HG03432 (cell line): ENCODE measurements around the gene SLC31A2.
"Not testable (repeated sequence)": the region's sequence is repeated elsewhere in the genome, so short reads cannot be mapped to it uniquely, and the experiment has no call there.

Source experiments
- ATAC-seq: cut with Tn5 transposase; IDR thresholded peaks from one replicate; pipeline ENCODE4 v1.9.1; 2021; ENCODE audit warnings: mild to moderate bottlenecking, moderate library complexity; ENCODE audit not compliant: unreplicated experiment

The SLC31A2 gene

DNA sequence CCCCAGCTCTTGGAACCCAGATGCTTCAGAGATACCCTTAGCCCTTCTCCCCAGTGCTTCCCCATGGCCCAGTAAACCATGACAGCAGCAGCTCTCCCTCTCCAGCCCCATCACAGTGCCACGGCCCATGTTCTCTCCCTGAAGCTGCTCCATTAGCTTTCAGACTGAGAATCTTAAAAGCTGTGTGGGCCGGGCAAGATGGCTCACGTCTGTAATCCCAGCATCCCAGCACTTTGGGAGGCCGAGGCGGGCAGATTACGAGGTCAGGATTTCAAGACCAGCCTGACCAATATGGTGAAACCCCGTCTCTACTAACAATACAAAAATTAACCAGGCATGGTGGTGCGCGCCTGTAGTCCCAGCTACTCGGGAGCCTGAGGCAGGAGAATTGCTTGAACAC is 1.2 kb upstream of the SLC31A2 start:
- ATAC-seq = not testable (repeated sequence)

DNA sequence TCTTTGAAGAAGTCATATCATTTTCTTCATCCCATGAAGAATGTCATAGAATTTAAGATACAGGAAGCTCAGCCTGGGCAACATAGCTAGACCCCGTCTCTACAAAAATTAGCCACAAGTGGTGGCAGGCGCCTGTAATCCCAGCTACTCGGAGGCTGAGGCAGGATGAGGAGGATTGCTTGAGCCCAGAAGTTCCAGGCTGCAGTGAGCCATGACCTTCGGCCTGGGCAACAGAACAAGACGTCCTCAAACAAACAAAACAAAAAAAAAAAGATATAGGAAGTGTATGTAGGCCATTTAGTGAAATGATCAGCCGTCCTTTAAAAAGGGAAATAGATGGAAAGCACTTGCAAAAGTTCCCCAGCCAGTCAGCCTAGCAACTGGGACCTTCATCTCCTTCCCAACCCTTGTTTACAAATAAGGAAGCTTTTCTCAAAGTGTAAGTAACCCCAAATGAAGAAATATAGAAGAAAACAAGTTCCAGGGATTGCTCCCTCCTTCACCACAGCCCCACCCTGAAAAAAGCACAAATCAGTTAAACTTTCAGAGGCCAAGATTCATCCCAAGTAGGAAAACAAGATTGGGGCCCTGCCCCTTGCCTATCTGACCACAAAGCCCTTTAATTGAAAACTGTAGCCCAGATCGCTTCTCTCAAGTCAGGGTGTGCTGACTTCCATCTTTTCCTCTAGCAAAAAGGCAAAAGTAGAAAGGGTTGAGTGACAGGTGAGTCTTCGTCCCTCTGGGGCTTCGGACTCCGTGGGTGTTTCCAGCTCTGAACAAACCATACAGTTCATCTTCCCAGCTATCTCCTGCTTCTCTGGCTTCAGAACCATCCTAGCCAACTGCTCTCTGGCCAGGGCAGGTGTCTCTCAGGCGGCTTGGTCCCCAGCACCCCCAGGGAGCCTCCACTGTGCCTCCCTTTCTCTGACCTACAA is 1.2 kb downstream of the SLC31A2 start:
- no peak for ATAC-seq

DNA sequence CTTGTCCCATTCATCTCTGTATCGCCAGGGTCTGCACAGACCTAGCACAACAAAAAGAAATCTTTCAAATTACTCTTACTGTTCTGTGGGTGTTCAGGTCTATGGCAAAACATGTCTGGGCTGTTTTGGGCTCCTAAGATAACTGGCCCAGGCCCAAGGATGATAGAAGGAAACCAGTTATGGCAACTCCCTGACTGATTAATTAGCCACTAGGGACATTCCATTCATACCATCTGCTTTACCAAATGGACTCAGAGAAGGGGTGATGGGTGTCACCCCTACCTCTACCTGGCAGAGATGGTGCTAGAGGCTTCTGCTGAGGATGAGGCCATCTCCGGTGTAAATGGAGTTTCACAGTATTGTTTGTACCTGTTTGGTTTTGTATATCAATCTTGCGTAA is 1.9 kb downstream of the SLC31A2 start:
- no peak for ATAC-seq

DNA sequence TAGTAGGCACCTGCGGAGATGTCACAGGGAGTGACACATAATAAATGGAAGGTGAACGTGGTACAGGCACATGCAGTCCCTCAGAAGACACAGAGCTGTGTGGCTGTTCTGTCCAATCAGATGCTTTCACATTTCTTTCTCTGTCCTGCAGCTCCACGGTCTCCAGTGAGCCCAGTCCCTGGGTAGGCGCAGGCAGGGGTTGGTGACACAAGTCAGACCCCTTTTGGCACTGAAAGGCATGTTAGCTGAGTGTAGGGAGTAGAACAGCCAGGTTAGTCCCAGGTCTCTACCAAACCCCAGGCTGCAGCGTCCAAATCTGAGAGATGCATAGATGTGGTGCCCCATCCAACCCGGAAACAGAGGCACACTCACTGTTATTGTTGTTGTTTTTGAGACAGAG is 2.8 kb downstream of the SLC31A2 start:
- no peak for ATAC-seq

DNA sequence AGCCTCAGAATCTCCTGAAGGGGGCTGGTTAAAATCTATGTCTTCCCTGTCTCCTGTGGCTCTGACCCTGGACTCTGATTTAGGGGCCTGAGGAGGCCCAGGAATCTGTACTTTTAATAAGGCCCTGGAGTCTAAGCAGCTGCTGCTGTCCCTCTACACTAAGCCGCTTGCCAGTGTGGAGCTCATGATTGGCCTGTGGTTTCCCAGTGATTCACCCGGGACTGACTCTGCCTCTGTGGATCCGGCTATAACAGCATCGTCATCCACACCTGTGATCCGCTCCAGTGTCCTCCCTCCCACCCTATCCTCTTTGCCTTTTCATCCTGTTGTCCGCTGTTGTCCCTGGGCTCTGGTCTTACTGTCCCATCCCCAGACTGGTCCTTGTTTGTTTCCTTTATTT is 3.7 kb downstream of the SLC31A2 start:
- ATAC-seq = no peak

DNA sequence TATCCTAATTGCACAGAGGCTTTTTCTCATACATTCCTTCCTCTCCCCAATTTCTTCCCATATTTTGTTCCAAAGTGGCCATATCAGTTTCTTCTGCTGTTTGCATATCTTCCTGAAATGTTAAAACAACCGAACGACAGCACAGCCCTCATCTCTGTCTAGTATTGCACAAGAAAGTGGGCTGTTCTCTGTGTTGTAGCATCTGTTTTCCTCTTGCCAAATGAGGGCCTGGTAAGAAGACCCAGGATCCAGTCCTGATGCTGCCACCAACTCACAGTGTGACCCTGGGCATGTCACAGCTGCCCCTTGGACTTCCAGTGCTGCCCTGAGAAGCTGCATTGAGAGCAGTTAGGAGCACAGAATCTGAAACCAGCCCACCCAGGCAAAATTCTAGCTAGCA is 4.1 kb downstream of the SLC31A2 start:
- no peak for ATAC-seq

DNA sequence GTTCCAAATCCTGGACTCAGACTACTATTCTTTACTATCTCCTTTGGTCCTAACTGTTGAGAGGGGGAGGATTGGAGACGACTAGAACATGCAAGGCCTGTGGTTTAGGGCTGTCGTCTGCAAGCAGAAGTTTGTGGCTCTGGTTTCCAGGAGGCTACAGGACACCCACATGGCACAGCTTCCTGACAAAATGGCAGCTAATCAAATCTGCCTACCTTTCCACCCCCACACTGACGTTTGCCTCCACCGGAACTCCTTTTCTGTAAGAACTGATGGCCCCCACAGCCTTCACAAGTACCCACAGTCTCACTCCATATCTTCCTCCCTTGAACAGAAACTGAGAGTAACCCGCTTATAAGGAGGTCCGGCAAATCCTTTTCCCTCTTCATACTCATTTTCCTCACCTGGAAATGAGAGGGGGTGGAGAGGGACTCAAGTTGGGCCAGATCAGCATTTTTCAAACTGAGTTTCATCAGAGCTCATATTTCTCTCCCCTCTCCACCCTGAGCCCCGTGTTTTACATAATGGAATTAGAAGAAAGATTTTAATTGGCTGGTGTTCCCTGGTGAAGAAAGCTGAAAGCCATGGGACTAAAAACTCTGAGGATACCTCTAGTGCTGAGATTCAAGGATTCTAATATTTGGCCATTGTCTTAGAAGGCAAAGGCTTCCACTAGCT is 5.2 kb downstream of the SLC31A2 start:
- no peak for ATAC-seq

DNA sequence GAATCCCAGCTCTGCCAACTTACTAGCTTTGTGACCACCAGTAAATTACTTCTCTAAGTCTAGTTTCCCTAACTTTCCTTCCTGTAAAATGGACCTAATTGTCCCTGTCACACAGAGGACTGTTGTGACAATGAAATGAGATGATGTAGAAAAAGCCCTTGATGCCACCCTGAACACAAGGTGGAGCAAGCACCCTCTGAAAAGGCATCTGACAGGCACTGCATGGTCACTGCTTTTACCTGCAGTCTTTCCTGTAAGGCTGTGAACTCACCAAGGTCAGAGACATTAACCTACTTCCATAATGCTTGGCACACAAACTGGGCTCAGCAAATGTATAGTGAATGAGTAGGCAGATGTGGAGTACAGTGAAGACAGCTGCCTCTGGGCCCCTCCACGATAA is 6.1 kb downstream of the SLC31A2 start:
- no peak for ATAC-seq

DNA sequence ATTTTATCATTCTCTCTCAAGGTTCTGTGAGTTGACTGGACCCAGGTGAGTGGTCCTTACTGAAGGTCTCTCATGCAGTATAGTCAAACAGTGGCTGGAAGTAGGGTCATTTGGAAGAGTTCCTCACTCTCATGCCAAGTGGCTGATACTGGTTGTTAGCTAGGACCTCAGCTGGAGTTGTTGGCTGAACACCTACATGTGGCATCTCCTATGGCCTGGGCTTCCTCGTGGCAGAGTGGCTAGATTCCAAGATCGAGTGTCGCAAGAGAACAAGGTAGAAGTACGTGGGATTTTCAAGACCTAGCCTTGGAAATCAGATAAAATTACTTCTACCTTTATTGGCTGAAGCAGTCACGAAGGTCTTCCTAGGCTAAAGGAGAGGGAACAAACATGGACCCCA is 7.6 kb downstream of the SLC31A2 start:
- no peak for ATAC-seq

DNA sequence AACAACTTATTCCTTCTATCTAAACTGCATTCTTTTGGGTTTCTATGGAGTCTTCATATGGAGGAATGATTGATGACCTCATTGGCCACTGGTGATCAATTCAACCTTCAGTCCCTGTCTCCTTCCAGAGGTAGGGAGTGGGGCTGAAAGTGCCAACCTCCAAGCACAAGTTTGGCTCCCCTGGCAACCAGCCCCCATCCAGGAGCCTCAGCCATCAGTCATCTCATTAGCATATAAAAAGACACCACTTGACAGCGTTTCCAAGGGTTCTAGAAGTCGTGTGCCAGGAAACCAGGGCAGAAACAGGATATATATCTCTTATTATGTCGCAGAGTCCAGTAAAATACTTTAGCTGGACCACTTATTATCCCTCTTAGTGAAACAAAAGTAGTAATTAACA is 9.8 kb downstream of the SLC31A2 start:
- ATAC-seq = no peak

DNA sequence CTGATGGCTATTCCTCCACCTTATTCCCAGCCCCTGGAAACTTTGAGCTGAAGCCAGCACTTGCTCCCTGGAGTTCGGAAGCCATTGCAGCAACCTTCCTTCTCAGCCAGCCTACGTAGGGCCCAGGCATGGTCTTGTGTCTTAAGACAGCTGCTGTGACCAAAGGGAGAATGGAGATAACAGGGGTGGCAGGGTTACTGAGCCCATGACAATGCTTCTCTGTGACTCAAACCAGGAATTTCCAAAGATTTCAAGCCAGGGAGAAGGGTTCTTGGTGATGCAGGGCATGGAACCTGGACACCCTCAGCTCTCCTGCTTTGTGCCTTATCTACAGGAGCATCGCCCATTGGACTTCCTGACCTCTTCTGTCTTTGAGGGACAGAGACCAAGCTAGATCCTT is 12.2 kb downstream of the SLC31A2 start:
- no peak for ATAC-seq

DNA sequence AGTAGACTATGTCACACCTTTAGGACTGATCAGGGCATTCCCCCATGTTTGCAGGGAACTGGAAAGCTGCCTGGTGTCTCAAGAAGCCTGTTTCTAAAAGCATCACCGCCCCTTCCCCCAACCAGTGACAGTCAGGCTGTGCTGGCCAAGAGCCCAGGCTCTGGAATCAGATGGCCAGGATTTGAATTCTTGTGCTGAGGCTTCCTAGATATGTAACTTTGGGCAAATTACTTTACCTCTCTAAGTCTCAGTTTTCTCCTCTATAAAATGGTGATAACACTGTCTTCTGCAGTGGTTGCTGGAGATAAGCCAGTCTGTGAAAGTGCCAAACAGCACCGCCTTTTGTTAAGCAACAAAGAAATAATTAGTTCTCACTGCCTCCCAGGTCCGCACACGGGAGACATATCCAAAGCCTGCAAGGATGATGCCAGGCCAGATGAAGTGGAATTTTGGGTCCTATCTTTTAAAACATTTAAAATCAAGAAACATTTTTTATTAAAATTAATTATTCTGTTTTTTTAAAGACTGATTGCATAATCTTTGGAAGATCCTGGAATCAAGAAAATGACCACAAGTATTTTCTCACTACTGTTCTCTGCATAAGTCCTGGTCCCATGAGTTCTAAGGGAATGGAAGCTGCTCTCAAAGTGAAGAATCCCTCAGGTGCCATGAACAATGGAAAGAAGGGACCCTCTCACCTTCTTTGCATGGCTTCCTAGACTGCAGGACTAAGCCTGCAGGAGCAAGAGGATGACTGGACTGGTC is 13.9 kb downstream of the SLC31A2 start:
- no peak for ATAC-seq

DNA sequence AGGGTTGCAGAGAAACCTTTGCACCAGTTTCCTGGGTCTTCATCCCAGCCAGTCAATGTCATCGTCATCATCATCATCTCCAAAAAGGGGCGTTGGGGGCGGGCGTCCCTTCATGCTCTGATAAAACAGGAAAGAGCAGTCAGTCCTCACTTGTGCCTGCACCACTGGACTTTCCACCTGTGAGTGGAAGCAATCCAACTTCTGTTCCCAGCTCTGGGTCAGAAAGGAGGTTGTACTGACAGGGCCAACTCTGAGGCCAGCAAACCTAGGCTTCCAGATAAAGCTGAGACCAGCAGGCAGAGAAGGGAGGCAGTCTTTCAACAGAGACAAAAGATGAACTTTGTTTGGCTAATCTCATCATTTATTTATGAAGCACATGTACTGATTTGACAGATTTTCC is 15.2 kb downstream of the SLC31A2 start:
- ATAC-seq = no peak

DNA sequence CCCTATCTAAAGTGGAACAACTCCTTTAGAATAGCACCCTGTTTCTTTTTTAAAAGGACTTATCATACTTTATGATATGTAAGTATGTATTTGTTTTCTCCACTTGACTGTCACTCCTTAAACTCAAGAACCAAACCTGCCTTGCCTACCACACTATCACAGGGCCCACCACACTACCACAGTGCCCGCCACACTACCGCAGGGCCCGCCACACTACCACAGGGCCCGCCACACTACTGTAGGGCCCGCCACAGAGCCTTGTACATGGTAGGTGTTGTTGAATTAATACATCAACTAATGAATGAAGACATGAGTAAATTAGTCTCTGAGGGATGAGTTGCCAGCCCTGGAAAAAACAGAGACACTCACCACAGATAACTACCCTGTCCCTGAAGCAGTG is 18.0 kb downstream of the SLC31A2 start:
- no peak for ATAC-seq

DNA sequence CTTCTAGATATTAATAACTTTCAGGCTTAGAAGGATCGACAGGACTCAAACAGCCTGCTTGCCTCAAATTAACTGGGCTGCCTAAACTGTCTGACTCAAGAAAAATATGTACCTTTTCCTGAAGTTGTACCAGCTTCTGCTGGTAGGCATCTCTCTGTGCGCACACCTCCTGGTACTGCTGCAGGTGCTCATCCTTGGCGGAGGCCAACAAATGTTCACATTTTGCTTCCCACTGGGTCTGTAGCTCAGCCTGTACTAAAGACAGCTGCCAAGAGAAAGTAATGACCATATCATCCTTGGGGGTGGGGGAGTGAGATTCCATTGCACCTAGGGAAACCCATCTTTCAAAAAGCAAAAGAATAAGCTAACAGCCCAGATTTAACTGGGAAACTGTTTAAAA is 22.5 kb downstream of the SLC31A2 start:
- ATAC-seq = no peak

DNA sequence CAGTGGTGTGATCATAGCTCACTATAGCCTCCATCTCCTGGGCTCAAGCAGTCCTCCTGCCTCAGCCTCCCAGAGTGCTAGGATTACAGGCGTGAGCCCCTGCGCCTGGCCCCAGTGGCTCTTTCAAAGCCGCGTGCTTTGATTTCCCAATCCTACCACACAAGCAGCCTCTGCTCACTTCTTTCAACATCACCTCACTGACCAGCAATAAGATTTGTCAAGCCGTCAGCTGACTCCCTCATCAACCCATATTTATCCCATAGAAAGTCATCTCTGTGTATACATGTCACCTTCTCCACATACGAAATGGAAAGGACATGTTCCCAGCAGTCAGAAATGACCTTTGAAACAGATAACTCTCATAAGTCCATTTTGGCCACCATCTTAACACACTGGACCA is 26.0 kb downstream of the SLC31A2 start:
- ATAC-seq = no peak

DNA sequence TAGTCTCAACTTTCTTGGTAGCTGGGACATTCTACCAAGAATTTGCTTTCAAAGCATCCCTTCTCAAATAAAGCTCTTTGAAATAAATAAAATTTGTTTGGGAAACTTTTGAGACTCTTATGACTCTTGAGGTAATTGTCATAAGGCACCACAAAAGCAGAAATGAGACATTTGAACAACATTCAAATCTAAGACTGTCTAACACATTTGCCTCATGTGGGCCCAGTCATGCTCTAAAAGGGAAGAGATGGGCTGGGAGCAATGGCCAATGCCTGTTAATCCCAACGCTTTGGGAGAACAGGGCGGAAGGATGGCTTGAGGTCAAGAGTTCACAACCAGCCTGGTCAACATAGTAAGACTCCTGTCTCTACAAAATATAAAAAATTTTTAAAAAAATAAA is 26.4 kb downstream of the SLC31A2 start:
- no peak for ATAC-seq

DNA sequence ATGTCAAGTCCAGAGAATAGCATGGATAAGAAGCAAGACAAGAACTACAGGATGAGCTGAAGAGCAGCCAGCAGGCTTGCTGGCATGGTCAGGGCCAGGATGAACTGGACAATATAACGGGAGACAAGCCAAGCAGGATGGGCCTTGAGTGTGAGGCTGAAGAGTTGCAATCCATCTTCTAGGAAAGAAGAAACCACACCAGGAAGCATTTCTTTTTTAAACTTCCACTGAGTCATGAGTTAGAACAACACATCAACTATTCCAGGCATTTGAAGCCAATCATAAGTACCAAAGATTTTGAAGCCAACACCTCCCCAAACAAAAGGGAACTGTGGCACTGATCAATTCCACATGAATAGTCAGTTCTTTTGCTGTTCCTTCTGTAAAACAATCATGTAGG is 27.3 kb downstream of the SLC31A2 start:
- ATAC-seq = no peak

DNA sequence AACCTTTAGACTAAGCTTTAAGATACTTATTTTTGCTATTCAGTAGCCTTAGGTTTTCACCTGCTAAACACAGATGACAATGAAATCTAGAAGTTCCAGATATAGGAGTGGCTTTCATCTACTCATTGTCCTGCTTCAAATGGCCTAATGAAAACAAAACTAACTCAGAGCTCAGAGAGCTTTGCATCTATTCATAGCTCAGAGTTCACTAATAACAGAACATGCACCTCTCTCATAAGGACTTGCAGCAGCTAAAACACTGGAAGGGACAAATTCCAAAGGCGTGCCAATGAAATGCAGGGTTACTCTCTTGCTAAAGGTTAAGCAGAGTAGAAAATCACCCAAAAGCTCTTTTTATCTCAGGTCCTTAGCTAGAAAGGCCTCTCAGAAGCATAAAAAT is 29.0 kb downstream of the SLC31A2 start:
- ATAC-seq = no peak

DNA sequence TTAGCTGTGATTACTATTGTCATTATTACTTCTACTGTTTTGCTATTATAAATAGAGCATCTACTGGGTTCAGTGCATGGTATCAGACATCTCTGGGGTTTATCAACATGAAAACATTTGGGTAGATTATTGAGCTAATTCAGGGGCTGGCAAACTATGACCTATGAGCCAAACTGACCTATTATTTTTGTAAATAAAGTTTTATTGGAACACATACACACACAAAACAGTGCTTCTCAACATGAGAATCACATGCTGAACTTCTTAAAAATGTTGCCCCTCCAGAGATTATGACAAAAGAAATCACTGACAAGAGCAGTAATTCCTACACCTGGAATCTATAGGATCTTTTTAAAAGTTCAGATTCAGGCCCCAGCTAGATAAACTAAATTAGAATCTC is 30.4 kb downstream of the SLC31A2 start:
- no peak for ATAC-seq

DNA sequence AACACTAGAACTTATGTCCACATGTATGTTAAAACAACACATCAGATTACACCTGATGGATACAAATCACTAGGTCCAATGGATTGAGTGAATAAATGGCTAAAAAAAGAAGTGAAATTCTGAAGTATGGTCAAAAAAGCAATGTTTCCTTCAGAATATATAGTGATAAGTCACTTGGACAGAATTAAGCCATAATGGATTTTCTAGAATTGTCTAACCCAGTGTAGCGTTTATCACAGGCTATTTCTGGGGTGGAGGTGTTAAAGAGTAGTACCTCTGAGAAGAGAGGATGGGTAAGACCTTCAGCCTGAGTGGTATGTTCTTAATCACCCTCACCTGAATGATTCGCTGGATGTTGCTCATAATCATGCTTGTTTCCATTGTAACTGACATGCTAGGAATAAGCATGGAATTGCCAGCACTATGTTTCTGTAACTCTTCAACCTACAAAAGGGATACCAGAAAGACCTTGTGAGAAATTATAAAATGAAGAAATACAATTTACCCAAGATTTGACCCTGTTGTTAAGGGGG is 33.2 kb downstream of the SLC31A2 start:
- no peak for ATAC-seq
